Activated CD4-positive, alpha-beta T cell treated with anti-CD3 and anti-CD28 coated beads, Interleukin-2, Interleukin-6, amounts not matched to agents 100 ng/mL and 50 ng/mL, durations not matched to agents 16 hours and 8 hours (primary cell): ENCODE measurements around the gene CFAP141.

Experiments used
- DNase-seq: peaks from one replicate; pipeline ENCODE4 v3.0.0-alpha.2; 2020

The CFAP141 gene

DNA sequence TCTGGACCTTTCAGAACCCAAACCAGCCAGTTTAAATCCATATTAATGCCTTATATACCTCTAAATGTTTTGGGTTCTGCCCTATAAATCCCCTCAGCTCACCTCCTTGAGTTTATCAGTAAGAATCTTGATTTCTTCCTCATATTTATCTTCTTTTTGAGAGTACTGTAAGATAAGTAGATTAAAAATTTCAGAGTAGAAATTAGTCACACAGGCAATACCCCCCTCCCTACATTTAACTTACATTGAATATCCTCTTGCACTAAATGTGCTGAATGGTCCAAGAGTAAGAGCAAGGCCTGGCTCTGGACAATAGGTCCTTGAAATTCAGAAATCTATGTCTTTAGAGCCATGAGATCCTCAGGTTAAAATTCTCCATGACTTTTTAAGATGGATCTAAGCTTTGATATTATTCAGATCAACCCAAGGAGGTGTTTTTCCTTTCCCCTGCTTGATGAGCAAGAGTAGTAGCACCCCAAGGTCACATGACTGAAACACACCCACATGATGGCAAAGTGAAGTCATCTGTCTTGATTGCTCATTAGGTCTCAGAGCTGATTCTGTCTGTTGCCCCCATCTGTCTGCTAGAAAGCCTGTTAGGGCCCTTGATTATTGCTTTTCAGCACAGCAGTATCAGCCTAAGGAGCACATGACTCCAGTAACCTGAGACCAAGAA is 35.4 kb downstream of the CFAP141 start:
- peak; percentile 65 for DNase-seq

DNA sequence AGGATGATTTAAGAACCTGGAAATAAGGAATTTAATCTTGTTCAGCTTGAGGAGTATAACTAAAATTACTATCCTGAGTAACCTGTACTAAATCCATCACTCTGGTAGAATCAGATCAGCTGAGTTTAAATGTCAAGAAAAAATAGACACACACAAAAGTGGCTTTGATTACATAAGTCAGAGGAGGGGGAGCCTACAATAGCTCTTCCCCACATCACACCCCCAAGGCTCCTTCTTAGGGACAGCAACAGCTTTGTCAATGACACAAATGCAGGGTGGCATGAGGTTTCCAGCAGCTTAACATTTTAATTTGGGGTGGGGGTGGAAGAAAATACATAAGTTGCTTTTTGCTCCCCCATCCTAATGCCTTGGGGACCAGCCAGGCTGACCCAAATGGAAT is 38.7 kb downstream of the CFAP141 start:
- no peak for DNase-seq

- DNase-seq, result no peak
Observed at GRCh38 chr1:154166207-154166606, 39.9 kb downstream of the CFAP141 start.

DNA sequence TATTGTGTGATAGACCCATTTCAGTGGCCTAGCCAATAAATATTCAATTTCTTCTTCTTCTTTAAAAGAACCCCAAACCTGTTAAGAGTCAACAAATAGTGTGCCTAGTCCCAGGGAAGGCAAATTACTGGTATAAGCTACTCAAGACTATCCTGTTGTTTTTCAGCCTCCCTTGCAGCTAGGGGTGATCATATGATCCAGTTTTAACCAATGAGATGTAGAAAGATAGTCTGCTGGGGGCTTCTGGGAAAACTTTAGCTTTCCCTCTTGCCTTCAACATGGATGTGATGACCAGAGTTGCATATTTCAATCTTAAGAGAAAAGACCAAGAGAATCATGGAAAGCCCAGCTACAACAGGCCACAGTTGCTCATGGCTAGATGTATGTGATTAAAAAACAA is 46.6 kb downstream of the CFAP141 start:
- no peak for DNase-seq

DNA sequence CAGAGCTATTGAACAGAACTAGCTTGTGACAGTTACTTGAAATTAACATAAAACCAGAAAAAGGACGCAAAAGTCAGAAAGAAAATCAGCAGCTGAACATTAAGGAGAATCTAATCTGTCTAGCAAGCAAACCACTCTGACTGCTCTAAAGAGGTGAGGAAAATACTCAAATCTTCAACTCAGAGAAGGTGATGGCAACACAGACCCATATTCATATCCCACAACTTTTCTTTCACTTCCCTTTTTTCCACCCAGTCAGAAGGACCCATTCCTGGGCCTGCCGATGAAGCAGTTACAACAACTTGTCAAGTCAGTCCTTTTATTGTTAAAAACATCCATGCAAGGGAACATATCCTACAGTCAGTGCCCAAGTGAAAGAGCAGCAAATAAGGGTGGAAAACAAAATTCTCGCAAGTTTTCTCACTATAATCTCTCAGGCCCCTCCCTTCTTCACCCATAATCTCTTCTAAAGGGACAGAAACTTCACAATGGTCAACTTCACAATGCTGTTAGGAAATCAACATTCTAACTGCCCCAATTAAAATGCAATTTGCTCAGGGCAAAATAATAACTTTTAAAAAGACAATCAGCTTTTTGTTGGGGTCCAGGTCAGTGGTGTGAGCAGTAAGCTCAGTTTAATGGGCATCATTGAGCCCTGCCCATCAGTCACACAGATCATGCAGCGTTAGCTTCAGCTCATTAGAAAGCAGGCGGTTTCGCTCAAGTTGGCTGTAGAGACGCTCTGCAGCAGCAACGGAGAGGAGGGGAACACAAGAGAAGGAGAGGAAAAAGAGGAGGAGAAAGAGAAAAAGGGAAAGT is 47.6 kb downstream of the CFAP141 start:
- no peak for DNase-seq

DNA sequence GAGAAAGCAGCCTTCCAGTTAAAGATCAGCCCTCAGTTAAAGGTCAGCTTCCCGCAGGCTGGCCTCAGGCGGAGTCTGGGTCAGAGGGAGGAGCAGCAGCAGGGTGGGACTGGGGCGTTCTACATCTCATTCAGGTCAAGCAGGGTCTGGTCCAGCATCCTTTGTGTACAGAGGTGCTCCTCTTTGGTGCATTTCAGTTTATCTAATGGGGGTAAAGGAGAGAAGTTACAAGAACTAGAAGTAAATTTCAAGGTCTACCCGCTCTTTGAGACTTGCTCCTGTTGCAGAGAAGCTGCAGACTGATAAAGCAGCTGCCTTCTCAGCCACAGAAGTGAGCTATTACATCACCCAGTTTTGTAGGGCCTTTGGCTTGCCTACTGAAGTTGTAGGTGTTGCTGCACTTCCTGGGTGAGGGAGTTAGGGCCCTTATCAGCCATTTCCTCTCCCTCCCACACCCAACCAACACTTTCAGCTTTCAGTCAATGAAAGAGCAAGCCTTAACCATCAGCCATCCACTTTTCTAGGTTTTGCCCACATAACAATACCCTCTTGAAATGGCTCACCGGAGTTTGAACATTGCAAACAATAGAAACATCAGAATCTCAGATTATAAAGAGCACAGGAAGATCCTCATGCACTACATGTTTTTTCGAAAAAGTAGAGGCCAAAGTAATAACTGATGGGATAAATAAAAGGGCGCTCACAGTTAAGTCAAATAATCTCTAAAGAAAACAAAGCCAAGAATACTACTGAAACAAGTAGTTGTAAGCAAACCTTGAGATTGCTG is 48.4 kb downstream of the CFAP141 start:
- peak; percentile 93 for DNase-seq

DNA sequence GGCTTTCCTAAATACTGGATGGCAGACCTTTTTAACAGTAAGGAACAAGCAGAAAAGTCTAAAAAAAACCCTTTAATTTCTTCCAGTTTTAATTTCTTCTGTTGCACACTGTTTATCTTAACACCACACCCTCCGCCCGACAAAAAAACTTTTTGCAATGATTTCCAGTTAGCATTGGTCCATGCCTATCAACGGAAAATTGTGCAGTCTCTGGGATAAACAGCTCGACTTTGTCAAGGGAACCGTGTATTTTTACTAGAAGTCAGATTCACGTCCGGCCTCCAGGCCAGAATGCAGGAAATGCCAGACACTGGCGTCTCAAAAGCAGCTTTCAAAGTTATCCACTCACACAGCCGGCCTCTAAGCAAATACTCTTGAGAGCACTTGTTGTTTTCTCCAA is 50.9 kb downstream of the CFAP141 start:
- DNase-seq, result no peak

GRCh38 chr1:154154534-154155191 is 51.5 kb downstream of the CFAP141 start, which contains the start of gene NUP210L:
Gene NUP210L, minus strand, starts transcription at chr1:154155073.
- no peak for DNase-seq

DNA sequence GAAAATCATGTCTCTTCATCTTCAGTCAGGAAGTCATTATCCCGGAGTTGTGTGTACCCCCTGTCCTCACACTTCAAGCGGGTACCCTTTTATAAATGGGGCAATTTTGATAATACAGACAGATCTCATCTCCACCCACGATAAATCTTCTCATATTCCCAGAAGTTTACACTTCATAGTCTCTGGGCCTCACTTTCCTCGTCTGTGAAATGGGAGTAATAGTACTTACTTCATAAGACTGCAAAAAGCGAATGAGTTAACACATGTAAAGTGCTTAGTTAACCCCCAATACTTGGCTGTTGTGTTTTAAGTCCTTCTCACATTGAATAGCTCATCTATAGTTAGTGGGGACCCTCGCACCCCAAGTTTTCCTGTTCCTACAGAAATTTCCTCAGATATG is 52.1 kb downstream of the CFAP141 start:
- DNase-seq, result no peak

DNA sequence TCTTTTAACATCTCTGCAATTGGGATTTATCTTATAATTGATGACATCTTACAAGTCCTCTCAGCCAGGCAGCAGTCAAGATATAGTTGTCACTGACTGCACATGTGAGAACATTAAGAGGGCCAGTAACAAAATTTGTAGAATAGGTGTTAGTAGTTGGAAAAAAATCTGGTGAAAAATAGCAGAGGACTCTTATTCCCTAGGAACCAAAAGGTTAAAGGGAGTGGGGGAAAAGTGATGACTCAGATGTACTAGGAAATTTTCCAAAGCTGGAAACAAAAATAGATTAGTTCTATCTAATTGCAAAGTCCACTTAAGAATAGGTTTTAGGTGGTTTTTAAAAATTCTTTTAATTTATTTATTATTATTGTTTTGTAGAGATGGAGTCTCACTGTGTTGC is 54.8 kb downstream of the CFAP141 start:
- DNase-seq, result no peak
